Measurements from ENCODE around the gene MYO18A.

Gene MYO18A

GRCh38 chr17:29100296-29100695 is 79.9 kb downstream of the MYO18A start:
- Histone ChIP-seq H3K56ac (ENCODE audit: low read length) (no peak overlapping the region), H4K8ac (ENCODE audit: low read depth, low read length) (no peak overlapping the region), H3K27ac (ENCODE audit: low read depth, low read length) (no peak overlapping the region), H3K4me3 (ENCODE audit: low read length) (no peak overlapping the region), H3K36me3 (ENCODE audit: control insufficient read depth, insufficient read depth, low read length) (no peaks in the 10 kb centered on the region), H3K79me2 (ENCODE audit: control insufficient read depth, insufficient read depth, low read length) (no peaks in the 10 kb centered on the region), H3K79me1 (ENCODE audit: low read length) (no peaks in the 10 kb centered on the region), H3K4me1 (ENCODE audit: control insufficient read depth, low read depth, low read length) (peaks cover 10% of the 10 kb centered on the region), H3K23ac (ENCODE audit: low read length) (no peak overlapping the region), H2BK120ac (ENCODE audit: low read depth, low read length) (no peak overlapping the region), H3K4me2 (ENCODE audit: low read length) (no peak overlapping the region), H2AK5ac (ENCODE audit: low read length) (no peak overlapping the region), H3K4ac (ENCODE audit: low read depth, low read length) (no peak overlapping the region), H2BK15ac (replicated peaks; ENCODE audit: low read depth) (no peak overlapping the region), H2BK5ac (ENCODE audit: low read length) (no peak overlapping the region), H4K5ac (ENCODE audit: low read length) (no peak overlapping the region), H3K27me3 (ENCODE audit: insufficient read depth, low read length, poor library complexity) (no peaks in the 10 kb centered on the region), H3K18ac (ENCODE audit: low read length) (no peak overlapping the region), H3K9ac (ENCODE audit: low read length) (no peak overlapping the region)
- no CpG with 5 or more reads among the region's 8 CpGs for WGBS (ENCODE audit: extremely low coverage, insufficient coverage, low lambda C conversion rate)
- no peak for DNase-seq

GRCh38 chr17:29099527-29099926 is 80.7 kb downstream of the MYO18A start:
- Histone ChIP-seq H3K27me3 (ENCODE audit: insufficient read depth, low read length, poor library complexity) (no peaks in the 10 kb centered on the region), H3K4ac (ENCODE audit: low read depth, low read length) (no peak overlapping the region), H3K36me3 (ENCODE audit: control insufficient read depth, insufficient read depth, low read length) (no peaks in the 10 kb centered on the region), H4K8ac (ENCODE audit: low read depth, low read length) (no peak overlapping the region), H3K4me3 (ENCODE audit: low read length) (no peak overlapping the region), H2AK5ac (ENCODE audit: low read length) (no peak overlapping the region), H3K18ac (ENCODE audit: low read length) (peak overlapping the region; percentile 1), H3K79me1 (ENCODE audit: low read length) (no peaks in the 10 kb centered on the region), H3K4me1 (ENCODE audit: control insufficient read depth, low read depth, low read length) (peaks cover 10% of the 10 kb centered on the region), H2BK15ac (replicated peaks; ENCODE audit: low read depth) (no peak overlapping the region), H2BK5ac (ENCODE audit: low read length) (peak overlapping the region; percentile 31), H2BK120ac (ENCODE audit: low read depth, low read length) (no peak overlapping the region), H3K9ac (ENCODE audit: low read length) (peak overlapping the region; percentile 10), H3K27ac (ENCODE audit: low read depth, low read length) (no peak overlapping the region), H3K23ac (ENCODE audit: low read length) (no peak overlapping the region), H3K79me2 (ENCODE audit: control insufficient read depth, insufficient read depth, low read length) (no peaks in the 10 kb centered on the region), H3K4me2 (ENCODE audit: low read length) (no peak overlapping the region), H4K5ac (ENCODE audit: low read length) (no peak overlapping the region), H3K56ac (ENCODE audit: low read length) (no peak overlapping the region)
- WGBS (ENCODE audit: extremely low coverage, insufficient coverage, low lambda C conversion rate): no CpG with 5 or more reads among the region's 5 CpGs
- peak; percentile 9 for DNase-seq

- H3K23ac ChIP-seq (ENCODE audit: low read length): no peak overlapping the region
- WGBS (ENCODE audit: extremely low coverage, insufficient coverage, low lambda C conversion rate): no CpG with 5 or more reads among the region's 6 CpGs
- H3K79me1 ChIP-seq (ENCODE audit: low read length): no peaks in the 10 kb centered on the region
- no peak overlapping the region for H3K4me2 ChIP-seq (ENCODE audit: low read length)
- no peak overlapping the region for H2AK5ac ChIP-seq (ENCODE audit: low read length)
- H2BK15ac ChIP-seq (replicated peaks; ENCODE audit: low read depth): no peak overlapping the region
- no peak overlapping the region for H2BK5ac ChIP-seq (ENCODE audit: low read length)
- H3K4ac ChIP-seq (ENCODE audit: low read depth, low read length): no peak overlapping the region
- no peak overlapping the region for H2BK120ac ChIP-seq (ENCODE audit: low read depth, low read length)
- no peak overlapping the region for H4K8ac ChIP-seq (ENCODE audit: low read depth, low read length)
- H3K27me3 ChIP-seq (ENCODE audit: insufficient read depth, low read length, poor library complexity): no peaks in the 10 kb centered on the region
- peaks cover 10% of the 10 kb centered on the region for H3K4me1 ChIP-seq (ENCODE audit: control insufficient read depth, low read depth, low read length)
- no peak for DNase-seq
- peaks cover 2% of the 10 kb centered on the region for H3K36me3 ChIP-seq (ENCODE audit: control insufficient read depth, insufficient read depth, low read length)
- H4K5ac ChIP-seq (ENCODE audit: low read length): no peak overlapping the region
- H3K4me3 ChIP-seq (ENCODE audit: low read length): no peak overlapping the region
- H3K79me2 ChIP-seq (ENCODE audit: control insufficient read depth, insufficient read depth, low read length): no peaks in the 10 kb centered on the region
- no peak overlapping the region for H3K56ac ChIP-seq (ENCODE audit: low read length)
- no peak overlapping the region for H3K27ac ChIP-seq (ENCODE audit: low read depth, low read length)
- H3K9ac ChIP-seq (ENCODE audit: low read length): no peak overlapping the region
- no peak overlapping the region for H3K18ac ChIP-seq (ENCODE audit: low read length)
Observed at GRCh38 chr17:29096094-29096493, 84.1 kb downstream of the MYO18A start.

GRCh38 chr17:29095439-29095838 is 84.8 kb downstream of the MYO18A start:
- Histone ChIP-seq H3K79me2 (ENCODE audit: control insufficient read depth, insufficient read depth, low read length) (no peaks in the 10 kb centered on the region), H4K8ac (ENCODE audit: low read depth, low read length) (no peak overlapping the region), H4K5ac (ENCODE audit: low read length) (no peak overlapping the region), H3K27ac (ENCODE audit: low read depth, low read length) (no peak overlapping the region), H3K27me3 (ENCODE audit: insufficient read depth, low read length, poor library complexity) (no peaks in the 10 kb centered on the region), H3K4me2 (ENCODE audit: low read length) (no peak overlapping the region), H3K36me3 (ENCODE audit: control insufficient read depth, insufficient read depth, low read length) (peaks cover 2% of the 10 kb centered on the region), H3K4me1 (ENCODE audit: control insufficient read depth, low read depth, low read length) (peaks cover 8% of the 10 kb centered on the region), H3K56ac (ENCODE audit: low read length) (no peak overlapping the region), H3K79me1 (ENCODE audit: low read length) (no peaks in the 10 kb centered on the region), H2AK5ac (ENCODE audit: low read length) (no peak overlapping the region), H2BK15ac (replicated peaks; ENCODE audit: low read depth) (no peak overlapping the region), H3K23ac (ENCODE audit: low read length) (no peak overlapping the region), H2BK5ac (ENCODE audit: low read length) (no peak overlapping the region), H3K4ac (ENCODE audit: low read depth, low read length) (no peak overlapping the region), H2BK120ac (ENCODE audit: low read depth, low read length) (no peak overlapping the region), H3K4me3 (ENCODE audit: low read length) (no peak overlapping the region), H3K18ac (ENCODE audit: low read length) (no peak overlapping the region), H3K9ac (ENCODE audit: low read length) (no peak overlapping the region)
- WGBS (ENCODE audit: extremely low coverage, insufficient coverage, low lambda C conversion rate): no CpG with 5 or more reads among the region's 6 CpGs
- no peak for DNase-seq

GRCh38 chr17:29094101-29094708 is 86.0 kb downstream of the MYO18A start:
- H3K79me1 ChIP-seq (ENCODE audit: low read length): no peaks in the 10 kb centered on the region
- H3K4me1 ChIP-seq (ENCODE audit: control insufficient read depth, low read depth, low read length): no peaks in the 10 kb centered on the region
- no peak overlapping the region for H3K4me3 ChIP-seq (ENCODE audit: low read length)
- H2BK15ac ChIP-seq (replicated peaks; ENCODE audit: low read depth): no peak overlapping the region
- no peak overlapping the region for H3K4ac ChIP-seq (ENCODE audit: low read depth, low read length)
- no peak overlapping the region for H3K9ac ChIP-seq (ENCODE audit: low read length)
- no CpG with 5 or more reads among the region's 11 CpGs for WGBS (ENCODE audit: extremely low coverage, insufficient coverage, low lambda C conversion rate)
- H3K27me3 ChIP-seq (ENCODE audit: insufficient read depth, low read length, poor library complexity): no peaks in the 10 kb centered on the region
- H3K36me3 ChIP-seq (ENCODE audit: control insufficient read depth, insufficient read depth, low read length): peaks cover 2% of the 10 kb centered on the region
- H3K79me2 ChIP-seq (ENCODE audit: control insufficient read depth, insufficient read depth, low read length): no peaks in the 10 kb centered on the region
- no peak overlapping the region for H3K23ac ChIP-seq (ENCODE audit: low read length)
- no peak overlapping the region for H4K5ac ChIP-seq (ENCODE audit: low read length)
- H2AK5ac ChIP-seq (ENCODE audit: low read length): no peak overlapping the region
- no peak overlapping the region for H3K4me2 ChIP-seq (ENCODE audit: low read length)
- DNase-seq: no peak
- no peak overlapping the region for H3K27ac ChIP-seq (ENCODE audit: low read depth, low read length)
- no peak overlapping the region for H3K18ac ChIP-seq (ENCODE audit: low read length)
- no peak overlapping the region for H4K8ac ChIP-seq (ENCODE audit: low read depth, low read length)
- no peak overlapping the region for H2BK120ac ChIP-seq (ENCODE audit: low read depth, low read length)
- no peak overlapping the region for H2BK5ac ChIP-seq (ENCODE audit: low read length)
- no peak overlapping the region for H3K56ac ChIP-seq (ENCODE audit: low read length)

Measured in mesendoderm (in vitro differentiated cells).